HG03108 (cell line): ENCODE measurements around the gene PHF14.

Source experiments
- ATAC-seq: cut with Tn5 transposase; IDR thresholded peaks from one replicate; pipeline ENCODE4 v1.9.1; 2021; ENCODE audit warnings: moderate library complexity; ENCODE audit not compliant: unreplicated experiment

The PHF14 gene

DNA sequence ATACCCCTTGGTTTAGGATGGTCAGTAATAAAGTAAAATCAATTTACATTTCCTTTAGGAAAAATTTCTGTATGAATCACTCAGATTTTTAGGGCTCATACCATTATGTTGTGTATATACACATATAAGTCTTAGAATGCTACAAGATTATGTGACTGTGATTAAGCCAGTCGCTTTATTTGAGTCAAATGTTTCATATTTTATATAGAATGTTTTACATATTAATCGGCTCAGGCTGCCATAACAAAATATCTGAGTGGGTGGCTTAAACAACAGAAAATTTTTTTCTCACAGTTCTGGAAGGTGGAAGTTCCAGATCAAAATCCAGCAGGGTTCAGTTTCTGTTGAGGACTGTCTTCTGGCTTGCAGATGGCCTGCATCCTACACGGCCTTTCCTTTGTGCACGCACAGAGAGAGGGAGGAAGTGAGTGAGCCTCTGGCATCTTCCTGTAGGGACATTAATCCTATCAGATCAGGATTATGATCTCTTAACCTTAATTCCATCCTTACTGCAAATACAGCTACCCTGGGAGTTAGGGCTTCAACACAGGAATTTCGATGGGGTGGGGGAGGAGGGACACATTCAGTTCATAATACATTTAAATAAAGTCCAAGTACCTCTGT, 198.0 kb downstream of the PHF14 start:
- ATAC-seq = no peak

DNA sequence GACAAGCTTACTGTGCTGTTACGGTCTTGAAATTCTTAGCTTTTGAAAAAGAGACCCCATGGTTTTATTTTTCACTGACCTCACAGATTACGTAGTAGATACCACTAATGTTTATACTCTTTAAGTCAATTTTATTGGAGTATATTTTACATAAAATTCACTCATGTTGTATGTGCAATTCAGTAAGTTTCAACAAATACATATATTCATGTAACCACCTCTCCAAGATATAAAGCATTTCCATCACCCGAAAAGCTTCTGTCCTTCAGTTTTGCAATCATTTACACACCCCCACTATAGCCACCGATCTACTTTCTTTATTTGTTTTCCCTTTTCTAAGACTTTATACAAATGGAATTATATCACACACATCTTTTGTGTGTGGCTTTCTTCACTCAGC, 199.2 kb downstream of the PHF14 start:
- ATAC-seq = no peak

DNA sequence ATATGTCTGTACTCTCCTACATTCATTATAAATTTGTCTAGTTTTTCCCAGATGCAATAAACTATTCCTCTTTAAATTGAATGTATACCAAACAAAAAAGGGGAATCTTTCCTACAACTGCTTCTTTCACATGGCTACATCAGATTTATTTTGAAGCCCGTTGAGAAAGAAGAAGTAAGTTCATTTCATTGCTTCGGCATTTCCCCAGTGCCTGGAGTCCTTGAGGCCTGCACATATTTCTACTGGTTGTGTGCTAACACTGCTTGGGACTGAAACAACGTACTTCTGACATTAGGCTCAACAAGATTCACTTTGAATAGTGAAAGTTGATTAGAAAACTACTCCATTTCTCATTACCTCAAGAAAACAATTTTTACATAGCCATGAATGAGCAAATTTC, 201.7 kb downstream of the PHF14 start:
- no peak for ATAC-seq

DNA sequence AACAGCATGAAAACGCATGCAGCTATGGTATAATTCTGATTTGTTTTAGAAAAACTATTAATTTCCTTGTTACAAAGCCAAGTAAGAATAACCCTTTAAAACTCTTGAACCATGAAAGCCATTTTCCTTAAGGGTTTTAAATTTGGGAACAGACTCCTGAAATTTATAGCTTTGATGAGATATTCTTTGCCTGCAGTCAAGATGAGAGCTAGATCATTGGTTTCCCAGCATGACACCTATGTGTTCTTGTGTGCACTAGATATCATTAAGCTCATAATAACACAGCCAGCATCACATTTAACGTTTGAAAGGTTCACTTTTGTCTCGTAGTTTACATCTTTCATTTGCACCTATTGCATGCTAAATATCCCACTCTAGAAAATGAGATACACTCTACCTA, 202.2 kb downstream of the PHF14 start:
- ATAC-seq = no peak

DNA sequence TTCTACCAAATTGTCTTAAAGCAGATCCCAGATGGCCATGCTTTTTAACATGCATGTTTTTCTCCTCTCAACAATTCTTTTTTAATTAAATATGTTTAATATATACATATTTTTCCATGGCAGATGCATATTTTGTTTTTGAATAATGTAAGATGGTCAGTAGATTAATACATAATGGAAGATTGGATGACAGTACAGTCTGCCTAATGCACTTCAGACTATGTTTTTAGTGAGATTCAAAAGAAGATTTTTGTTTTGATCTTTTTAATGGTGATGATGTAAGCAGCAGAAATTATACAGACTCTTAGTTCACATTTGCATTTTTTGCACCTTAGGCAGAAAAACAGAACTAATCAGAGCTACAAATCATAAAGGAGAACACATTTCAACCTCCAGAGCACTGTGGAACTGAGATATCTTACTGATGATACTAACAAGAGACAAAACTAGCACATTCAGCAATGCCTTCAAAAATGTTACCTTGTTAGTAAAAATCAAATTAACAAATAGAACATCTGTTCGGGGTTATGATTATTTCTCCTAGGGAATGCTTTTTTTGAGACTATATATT, 203.4 kb downstream of the PHF14 start:
- no peak for ATAC-seq

DNA sequence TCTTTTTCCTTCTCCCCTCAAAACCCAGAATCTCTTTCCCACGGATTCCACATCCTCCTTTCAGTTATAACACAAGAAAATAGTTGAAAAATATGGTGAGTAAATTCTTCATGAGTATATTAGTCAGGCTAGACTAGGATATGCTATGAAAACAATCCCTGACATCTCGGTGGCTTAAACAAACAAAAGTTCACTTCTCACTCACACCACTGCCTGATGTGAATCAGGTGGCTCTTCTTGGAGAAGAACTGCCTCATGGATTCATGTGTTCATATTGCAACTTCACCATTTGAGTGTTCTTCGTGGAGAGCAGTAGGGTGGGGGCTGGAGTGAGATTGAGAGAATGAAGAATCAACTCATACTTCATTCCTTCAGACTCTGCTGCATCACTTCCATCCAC, 204.1 kb downstream of the PHF14 start:
- ATAC-seq = no peak

DNA sequence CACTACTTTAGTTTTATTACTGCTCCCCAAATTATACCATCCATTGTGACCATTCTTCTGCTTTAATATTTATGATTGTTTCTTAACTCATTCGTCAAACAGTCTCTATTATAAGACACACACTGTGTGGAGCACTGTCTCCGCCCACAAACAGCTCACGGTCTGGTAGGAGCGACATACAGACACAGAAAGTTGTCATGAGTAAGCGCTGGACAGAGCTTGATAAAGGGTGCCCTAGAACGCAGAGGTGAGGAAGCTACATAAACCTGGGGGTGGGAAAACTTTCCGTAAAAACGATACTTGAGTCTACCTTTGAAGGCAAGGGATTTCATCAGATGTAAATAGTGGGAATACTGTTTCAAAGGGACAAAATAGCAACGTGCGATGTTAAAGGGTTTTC, 207.9 kb downstream of the PHF14 start:
- ATAC-seq = no peak

DNA sequence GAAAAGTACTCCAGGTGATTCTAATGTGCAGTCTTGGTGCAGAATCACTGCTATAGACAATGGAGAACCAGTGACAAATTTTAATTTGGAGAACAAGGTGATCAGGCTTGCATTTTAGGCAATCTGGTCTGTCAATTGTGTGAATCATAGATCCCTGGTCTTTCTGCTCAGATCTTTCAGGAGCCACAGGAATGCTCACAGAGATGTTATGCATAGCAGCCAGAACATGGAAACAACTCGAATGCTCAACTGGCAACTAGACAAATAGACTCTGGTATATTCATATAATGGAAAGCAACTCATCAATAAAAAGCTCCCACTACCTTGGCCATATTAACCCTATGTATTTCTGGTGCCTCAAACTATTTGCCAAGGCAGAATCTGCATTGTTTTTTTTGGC, 209.1 kb downstream of the PHF14 start:
- no peak for ATAC-seq

DNA sequence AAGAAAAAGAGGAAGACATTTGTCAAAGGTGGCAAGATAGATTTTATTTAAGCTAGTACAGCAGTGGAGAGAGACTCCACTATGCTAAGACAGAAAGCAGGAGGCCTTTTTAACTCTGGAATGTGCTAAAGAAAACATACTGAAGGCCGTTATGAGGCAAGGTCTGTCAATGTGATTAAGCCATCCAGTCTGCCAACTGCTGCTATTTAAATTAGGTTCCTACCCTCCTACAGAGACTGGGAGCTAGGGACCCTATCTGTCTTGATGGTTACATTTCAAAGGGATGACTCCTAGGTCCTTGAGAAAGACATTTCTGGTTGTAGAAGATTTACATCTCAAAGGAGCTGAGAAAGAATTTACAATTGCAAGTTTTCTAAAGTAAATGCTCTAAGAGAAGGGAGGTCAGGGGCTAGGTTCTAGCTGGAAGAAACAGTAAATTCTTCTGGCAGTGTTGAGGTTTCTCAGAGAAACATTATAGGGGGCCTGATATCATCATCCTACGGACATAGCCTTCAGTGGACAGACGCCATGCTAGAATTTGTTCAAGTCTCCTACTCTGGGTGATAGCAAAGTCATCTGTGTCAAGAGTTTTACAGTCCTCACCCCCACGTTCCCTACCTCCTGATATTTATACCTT, 211.6 kb downstream of the PHF14 start:
- no peak for ATAC-seq

DNA sequence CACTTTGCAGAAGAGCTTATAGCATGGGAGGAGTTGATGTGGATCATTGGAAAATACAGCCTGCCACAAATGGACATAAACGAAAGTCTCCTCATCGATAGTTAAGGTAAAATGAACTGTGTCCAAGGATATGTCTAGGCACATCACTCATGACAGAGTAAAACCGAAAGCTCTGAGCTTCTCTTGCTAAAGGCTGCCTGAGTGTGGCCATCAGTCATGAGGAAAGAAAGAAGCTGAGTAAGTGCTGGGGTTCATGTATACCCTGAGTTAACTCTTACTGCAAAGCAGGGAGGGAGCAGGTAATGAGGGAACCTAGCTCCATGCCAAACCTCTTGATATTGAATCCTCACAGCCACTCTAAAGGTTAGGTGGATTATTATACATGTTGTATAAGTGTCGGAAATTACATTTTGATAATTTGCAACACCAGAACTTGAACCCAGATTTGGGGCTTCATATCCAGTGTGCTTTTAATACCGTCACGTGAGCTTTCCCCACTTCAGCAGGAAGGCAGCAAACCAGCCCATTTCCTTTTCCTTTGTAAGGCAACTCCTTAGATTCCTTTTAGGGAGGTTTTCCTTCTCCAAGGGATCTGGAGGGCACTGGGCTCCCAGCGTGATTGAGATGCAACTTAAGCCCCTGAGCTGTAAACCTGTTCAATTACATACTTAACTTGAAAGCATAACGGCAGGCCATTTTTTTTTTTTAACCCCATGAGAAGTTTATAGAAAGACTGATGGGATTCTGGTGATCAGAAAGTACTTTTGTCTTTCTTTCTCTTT, 215.0 kb downstream of the PHF14 start:
- ATAC-seq = no peak

DNA sequence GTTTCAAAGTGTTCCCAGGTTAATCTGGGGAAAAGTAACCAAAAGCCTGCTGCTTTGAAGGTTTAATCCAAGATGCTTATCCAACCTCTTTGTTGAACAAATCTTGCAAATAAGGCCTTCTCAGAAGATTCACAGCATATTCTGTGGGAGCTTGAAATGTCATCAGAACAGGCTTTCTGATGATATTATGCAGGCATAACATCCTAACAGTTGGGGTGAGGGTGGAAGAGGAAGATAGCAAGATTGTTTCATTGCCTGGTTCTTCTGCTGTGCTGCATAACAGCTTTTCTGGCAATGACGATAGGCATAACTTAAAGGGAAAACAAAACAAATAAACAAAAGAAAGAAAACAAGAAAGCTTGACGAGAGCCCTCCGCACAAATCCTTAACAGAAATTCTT, 217.4 kb downstream of the PHF14 start:
- no peak for ATAC-seq

DNA sequence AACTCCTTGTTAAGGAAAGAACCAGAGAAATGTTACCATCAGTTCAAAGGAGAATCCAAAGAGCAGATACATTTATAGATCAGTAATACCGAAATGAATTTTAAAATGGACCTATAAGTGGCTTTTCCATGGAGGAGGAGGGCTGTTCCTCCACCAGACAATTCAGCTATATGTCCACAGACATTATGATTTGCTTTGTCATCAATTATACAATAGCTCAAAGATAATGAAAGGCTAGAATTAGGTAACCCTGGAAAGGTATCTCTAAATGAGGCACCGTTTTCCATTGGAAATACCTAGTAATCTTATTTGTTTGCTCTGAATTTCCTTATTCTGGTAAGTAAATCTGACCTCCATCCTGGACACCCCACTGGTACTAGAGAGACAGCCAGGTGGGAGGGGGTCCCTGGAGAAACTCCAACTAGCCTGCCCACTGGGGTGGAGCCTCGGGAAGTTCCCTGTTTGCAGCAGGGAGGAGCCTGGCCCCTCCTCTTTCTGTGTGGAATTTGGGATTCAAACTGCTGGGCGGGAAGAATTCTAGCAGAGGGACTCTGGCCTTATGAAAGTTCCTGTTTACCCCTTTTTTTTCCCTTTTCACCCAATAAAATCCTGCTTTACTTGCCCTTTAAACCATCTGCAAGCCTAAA, 218.0 kb downstream of the PHF14 start:
- no peak for ATAC-seq

DNA sequence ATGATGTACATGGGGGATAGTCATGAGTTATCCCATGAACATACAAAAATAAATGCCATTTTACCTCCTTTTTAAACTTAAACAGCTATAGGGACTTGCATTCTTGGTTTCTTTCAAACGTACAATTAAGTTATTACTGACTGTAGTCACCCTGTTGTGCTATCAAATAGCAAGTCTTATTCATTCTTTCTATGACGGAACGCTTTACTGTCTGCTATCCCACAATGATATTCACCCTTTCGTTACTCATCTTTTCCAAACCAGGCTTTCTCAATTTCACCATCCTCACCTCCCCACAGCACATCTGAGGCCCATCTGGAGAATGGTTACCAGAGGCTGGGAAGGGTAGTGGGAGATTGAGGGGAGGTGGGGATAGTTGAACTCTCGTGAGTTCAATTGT, 218.8 kb downstream of the PHF14 start:
- no peak for ATAC-seq

DNA sequence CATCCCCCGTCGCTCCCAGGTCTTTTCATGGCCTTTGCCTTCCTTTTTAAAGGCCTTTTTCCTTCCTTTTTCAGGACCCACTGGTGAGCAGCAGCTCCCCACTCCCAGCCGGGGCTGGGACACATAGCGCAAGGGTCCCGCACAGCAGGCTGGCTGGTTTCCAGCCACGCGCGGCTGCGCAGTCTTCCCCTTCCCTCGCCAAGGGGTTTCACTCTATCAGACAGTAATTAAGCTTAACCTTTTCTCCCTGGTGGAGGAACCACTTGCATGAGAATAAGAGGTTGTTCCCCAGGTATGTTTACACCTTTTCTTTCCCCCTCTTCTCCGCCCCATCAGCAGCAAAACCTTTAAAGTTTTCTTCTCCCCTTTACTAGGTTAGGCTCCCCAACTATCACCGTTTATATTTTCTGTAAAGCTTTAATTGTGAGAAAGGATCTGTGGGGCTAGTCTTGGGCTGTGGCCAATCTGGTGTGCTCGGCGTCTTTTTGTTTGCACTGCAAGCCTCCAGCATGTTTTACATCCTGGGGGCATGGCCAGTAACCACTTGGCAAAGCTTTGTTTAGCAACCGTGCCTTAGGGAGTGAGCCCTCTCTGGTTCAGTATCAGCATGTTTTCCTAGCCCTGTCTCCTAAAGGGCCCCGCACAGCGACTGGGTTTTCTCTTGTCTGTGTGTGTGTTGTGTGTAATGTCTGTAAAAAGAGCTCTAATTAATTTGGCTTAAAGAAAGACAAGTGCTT, 219.6 kb downstream of the PHF14 start:
- ATAC-seq = no peak

DNA sequence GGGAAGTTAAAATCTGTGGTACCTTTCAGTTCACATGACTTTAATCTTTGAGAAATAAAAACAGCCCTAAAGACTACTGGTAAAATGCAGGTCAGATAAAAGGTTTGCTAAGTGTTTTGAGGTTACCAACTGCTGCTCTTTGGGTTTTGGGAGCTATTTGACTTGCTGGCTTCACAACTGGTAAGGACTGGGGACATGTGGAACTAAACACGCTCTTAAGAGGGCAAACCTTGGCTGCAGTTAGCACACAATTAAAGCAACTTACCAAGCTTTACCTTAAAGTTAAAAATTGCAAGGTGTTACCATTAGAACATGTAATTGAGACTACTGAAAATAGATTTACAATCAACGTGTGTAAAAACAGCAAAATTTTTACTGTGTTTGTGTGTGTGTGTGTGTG, 220.2 kb downstream of the PHF14 start:
- ATAC-seq = no peak

DNA sequence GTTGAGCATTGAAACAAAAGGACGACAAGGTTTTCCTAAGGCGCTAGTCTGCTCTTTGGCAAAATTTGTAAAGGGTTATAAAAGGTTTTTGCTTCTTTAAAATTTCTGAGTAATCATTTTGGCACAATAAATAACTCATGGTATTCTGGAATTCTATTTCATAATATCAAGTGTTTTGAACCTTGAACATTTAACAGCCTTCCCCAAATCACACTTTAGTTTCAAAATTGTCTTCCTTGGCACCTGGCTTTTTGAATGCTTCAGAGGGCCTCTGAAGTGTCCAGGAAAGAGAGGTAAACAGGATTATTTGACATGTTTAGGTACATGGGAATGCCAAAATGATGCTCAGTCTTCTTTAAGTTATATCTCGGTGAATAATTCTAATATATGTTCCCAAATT, 220.8 kb downstream of the PHF14 start:
- ATAC-seq = no peak

DNA sequence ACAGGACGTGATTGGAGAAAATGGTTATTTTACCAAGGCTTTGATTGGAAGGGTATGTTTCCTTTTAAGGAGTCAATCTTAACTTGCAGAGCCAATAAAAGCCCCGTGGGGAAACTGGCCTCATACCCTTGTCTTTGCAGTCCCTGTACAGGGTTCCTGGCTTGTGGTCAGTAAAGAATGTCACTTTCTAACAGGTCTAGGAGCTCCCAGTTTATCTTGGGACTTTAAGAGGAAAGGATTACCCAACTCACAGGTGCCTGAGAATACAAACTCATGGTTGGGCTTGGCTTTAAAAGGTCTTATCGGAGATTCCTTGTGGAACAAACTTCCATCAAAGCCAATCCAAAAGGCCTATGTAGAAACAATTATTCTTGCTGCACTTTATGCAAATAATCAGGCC, 221.8 kb downstream of the PHF14 start:
- no peak for ATAC-seq

DNA sequence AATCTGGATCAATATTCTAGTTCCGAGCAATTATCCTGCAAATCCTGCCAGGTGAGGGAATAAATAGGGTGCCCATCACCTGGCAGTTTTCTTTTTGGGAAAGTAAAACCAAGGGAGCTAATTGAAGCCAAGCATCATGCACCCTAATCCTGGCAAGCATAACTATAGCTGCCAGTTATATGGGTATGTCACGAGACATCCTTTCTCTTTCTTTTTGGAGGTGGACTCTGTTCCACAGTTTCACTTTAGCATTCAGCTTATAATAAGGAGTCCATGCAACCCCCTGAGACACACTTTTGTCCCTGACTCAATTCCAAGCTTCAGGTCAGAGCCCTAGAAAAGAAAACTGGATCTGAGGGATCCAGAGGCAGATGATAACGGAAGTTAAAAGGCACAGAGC, 222.5 kb downstream of the PHF14 start:
- no peak for ATAC-seq

DNA sequence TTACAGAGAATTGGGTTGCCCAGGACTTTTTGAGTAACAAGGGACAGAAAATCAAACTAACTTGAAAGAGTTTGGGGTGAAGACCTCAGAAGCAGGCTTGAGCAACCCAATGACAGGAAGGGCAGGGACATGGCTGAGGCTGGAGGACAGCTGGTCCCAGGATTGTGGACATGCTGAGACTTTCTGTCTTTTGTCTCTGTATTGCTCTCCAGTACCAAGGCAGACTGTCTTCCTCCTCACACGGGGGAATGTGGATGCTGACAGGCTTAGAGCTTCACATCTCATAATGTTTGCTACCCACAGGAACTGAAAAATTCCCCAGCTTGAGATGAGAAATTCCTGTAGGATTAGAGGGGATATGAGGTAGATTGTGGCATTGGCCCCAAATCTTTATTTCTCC, 229.6 kb downstream of the PHF14 start:
- no peak for ATAC-seq

DNA sequence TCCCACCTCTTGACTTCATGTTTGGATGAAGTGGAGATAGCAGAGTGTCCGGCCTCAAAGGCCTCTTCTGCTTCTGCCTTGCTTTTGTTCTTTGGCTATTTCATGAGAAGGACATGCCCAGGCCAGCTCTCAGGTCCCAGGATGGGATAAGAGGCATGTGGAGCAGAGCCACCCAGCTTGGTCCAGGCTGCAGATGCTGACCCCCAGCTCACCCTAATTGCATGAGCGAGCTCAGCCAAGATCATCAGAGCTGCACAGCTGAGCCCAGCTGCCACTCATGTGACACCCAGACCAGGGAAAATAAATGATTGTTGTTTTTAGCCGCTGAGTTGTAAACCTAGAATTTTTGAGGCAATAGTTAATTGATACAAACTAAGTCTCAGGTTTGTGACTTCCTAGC, 230.0 kb downstream of the PHF14 start:
- no peak for ATAC-seq
